Embryonic facial prominence (tissue), 1 donor: ENCODE measurements around the gene SCYGR1.
"Not testable (repeated sequence)": the region's sequence is repeated elsewhere in the genome, so short reads cannot be mapped to it uniquely, and the experiment has no call there.

Experiments used
- DNase-seq: peaks from one replicate; pipeline ENCODE4 v3.0.0-alpha.2; 2016; ENCODE audit errors: extremely low spot score

The SCYGR1 gene

GRCh38 chr2:227402959-227403358 lies 15.2 kb upstream of the SCYGR1 start:
- no peak for DNase-seq

DNA sequence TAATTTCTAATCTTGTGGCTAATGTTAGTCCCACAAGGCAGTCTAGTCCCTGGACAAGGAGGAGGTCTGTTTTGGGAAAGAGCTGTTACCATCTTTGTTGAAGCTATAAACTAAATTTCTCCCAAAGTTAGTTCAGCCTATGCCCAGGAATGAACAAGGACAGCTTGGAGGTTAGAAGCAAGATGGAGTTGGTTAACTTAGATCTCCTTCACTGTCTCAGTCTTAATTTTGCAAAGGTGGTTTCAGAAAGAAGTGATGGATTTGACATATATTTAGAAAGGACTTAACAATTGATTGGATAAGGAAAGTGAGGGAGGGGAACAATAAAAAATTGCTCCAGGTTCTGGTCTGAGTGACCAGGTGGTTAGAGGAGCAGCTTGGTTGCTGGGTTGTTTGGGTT lies 14.6 kb upstream of the SCYGR1 start:
- no peak for DNase-seq

DNA sequence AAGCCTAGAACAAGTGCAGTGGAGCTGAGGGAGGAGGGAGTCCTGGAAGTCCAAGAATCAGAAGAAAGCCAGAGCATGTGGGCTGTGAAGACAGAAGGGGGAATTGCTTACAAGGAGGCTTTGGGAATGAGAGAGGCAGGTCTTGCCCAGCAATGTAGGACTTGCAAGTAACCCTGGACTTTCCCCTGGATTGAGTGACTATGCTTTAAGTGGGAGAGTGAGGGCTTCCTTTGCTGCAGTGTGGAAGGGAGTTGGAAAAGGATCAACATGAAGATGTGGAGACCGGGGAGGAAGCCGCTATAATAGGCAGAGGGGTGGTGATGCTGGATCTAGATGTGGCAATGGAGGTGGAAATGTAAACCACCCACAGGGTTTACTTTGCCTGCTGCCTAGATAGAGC lies 13.8 kb upstream of the SCYGR1 start:
- no peak for DNase-seq

DNA sequence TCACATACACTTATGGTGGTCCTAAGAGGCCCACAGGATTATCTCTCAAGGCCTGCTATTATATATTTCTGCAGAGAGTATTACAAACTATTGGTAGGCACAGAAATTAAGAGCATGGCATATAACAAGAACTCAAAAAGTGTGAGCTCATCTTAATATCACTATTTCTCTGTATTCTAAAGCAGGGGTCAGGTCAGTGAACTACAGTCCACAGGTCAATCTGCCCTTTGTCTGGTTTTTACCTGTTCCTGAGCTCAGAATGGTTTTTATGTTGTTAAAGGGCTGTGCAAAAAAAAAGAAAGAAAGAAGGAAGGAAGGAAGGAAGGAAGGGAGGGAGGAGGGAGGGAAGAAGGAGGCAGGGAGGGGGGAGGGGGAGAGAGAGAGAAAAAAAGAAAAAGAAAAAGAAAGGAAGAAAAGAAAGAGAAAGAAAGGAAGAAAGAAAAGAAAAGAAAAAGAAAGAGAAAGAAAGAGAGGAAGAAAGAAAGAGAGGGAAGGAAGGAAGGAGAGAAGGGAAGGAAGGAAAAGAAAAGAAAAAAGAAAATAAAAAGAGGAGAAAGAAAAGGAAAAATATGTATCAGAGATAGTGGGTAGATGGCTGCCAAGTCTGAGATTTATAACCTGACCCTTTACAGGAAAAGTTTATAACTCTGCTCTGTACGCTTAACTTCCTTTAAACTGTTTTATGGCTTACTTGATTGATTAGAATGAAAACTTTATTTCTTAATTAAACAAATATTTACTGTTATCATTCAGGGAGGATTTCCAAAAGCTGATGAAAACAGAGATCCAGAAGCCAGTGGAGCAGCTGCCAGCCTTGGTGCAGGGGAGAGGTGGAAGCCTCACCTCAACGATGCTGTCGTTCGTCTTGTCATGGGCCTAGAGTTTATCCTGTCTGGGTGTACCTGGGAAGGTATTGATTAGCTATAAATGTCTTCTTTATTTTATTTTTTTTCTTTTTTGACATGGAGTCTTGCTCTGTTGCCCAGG lies 11.2 kb upstream of the SCYGR1 start:
- no peak for DNase-seq

- no peak for DNase-seq
These were observed 9.8 kb upstream of the SCYGR1 start for GRCh38 chr2:227397562-227397961.

DNA sequence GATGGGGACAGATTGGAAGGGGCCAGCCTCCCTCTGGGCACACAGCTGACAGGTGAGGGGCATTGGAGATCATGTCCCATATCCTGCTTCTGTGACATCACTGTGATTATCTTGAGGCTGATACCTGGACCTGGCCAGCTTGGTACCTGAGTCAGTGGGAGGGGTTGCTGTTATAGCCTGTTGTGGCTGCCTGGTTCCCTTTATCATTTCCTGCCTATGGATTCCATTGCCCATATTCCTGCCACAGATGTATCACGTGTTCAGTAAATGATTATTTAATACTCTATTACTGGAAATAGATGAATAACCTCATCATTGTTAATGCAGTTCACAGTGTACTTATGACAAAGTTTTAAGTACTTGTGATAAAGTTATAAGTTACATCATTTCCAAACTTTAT lies 7.8 kb upstream of the SCYGR1 start:
- DNase-seq = no peak

DNA sequence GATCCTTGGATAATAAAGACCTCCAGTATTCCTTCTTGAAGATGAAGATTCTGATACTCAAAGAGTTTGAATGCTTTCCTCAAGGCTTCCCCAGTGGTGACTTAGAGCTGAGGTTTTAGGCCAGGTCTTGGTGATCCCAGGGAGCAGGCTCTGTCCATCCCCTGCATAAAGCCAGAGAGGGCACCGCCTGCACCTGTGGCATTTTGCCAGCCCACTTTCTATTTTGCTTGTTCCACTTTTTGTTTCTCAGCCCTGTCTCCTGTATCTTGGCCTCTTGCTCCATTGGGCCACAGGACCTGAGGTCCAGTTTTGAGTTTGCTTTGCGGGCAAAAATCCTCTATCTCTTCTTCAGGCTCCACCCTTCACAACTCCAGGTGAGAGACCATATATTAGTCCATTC lies 6.7 kb upstream of the SCYGR1 start:
- no peak for DNase-seq

DNA sequence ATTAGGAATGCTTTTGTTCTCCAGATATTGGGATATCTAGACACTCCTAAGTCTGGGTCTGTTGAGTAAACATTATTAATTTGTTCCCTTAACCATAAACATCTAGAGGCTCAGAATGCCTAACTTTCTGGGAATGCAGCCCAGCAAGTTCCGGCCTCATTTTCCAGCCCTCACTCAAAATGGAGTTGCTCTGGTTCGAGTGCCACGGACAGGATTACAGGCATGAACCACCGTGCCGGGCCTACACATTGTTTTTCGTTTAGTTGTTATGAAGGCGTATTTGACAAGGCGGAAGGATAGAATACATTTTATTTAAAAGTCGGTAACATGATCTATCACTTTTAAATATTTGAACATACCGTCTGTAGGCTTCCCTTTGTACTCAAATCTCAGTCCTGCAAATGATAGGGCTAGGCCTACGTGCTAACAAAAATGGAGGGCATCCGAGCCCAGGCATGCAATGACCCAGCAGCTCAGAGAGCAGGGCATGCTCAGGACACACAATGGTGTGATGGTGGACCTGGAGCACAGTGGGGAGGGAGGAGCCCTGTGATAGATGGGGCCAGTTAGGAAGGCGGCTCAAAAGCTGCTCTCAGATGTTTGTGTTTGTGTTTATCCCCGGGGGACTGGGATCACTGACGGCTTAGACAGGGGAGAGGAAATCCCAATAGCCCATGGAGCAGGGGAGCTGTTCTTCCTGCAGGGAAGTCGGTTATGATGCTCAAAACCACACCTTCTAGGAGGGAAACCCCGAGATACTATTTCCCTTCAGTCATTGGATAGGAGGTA lies 2.9 kb upstream of the SCYGR1 start:
- no peak for DNase-seq

DNA sequence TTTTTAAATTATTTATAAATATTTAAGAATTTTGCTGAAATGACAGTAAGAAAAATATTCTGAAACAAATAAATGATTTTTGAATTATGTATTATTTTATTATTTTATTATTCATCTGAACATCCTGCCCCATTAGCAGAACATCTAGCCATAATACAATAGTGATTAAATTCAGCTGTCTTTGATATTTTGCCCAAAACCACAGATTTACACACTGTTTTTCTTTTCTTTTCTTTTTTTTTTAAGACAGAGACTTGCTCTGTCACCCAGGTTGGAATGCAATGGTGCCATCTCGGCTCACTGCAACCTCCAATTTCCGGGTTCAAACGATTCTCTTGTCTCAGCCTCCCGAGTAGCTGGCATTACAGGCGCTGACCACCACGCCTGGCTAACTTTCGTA lies 1.9 kb upstream of the SCYGR1 start:
- DNase-seq = no peak

DNA sequence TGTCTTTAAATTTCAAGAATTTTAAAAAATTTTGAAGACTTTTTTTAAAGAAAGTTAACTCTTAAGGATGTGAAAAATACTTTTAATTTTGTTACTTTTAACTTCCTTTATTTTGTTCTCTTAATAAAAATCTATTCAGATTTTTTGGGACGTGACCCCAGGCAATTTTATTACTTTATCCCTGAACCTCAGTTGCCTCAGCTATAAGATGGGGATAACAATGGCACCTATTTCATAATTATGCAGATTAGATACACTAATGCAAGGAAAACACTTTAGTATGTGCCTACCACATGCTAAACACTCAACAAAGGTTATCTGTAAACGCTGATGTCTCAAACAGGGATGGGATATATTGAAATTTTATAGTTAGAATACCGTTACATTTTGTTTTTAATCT lies 1.5 kb upstream of the SCYGR1 start:
- DNase-seq = no peak

DNA sequence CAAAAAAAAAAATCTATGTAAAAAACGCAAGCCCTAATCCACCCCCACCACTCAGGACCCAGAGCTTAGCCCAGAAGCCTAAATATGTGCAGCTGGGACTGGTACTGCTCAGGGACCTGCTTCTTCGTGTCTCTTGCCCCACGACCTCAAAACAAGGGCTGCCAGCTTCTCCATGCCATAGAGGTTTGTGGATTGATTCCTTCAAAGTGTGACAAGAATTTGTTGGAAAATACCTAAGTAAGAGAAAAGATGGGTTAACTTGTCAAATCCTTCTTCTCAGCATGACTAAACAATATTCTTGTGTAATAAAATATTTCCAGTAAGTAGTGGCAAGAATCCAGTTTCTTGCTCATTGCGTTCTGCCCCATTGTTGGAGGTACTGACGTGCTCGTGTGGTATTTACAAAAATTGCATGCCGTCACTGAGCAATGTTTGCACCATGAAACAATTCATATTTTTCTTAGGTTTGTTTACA lies 825 bp upstream of the SCYGR1 start:
- DNase-seq = no peak

DNA sequence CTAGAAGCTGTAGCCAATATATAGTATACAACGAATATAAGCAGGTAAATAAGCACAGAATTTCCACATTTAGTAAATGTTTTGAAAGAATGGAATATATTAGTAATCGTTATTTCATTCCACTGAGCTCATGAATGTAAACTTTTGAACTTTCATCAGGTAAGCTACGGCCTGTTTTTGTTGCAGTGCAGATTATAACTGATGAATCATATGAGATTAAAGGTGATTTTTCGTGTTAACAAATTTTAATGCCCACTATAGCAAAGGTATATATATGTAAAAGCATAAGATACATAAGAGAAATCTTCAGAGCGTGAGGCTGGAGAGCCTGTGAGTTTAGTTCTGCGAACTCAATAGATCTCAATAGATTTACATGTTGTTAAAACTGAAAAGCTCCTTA lies 1.1 kb downstream of the SCYGR1 start:
- no peak for DNase-seq

DNA sequence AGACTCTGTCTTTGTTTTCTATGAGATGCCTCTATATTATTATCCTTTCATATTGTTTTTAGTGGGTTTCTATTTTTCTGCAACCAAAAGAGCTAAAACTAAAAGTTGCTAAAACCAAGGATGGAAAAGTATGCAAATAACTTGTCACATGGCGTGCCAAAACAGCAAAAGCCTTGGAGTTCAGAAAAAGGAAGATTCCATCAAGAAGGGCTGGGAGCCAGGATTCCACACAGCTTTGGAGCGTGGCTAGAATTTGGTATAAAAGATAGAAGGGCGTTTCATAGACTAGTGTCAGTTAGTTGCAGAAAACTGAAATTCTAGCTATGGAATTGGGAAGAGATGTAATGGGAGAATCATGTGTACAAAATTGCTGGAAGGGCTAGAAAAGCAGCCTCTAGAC lies 4.1 kb downstream of the SCYGR1 start:
- no peak for DNase-seq

GRCh38 chr2:227382241-227382835 lies 5.4 kb downstream of the SCYGR1 start:
- DNase-seq = not testable (repeated sequence)

DNA sequence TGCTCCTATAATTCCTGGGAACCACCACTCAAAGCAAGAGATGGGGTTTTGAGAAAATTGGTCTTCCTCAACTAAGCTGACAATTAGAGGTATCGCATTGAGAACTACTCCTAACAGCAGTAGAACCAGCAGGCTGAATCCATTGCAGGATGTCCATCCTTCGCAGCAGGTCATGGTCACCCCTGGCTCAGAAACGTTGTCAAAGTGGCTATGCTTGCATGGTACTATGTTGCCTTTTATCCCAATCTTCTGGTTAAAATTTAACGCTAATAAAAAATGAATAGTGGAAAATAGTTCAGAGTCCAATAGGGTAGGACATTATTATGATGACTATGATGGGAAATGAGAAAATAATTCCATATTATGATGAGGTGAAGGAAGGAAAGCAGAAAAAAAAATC lies 8.7 kb downstream of the SCYGR1 start, which contains the start of gene TM4SF20:
TSS of gene TM4SF20 (minus strand) at position 212 of the 400 bp plus-strand sequence. CDS start at position 174, 38 bp downstream.
- no peak for DNase-seq

GRCh38 chr2:227378371-227378782 lies 9.4 kb downstream of the SCYGR1 start:
- no peak for DNase-seq

GRCh38 chr2:227377467-227378351 lies 10.0 kb downstream of the SCYGR1 start:
- no peak for DNase-seq

DNA sequence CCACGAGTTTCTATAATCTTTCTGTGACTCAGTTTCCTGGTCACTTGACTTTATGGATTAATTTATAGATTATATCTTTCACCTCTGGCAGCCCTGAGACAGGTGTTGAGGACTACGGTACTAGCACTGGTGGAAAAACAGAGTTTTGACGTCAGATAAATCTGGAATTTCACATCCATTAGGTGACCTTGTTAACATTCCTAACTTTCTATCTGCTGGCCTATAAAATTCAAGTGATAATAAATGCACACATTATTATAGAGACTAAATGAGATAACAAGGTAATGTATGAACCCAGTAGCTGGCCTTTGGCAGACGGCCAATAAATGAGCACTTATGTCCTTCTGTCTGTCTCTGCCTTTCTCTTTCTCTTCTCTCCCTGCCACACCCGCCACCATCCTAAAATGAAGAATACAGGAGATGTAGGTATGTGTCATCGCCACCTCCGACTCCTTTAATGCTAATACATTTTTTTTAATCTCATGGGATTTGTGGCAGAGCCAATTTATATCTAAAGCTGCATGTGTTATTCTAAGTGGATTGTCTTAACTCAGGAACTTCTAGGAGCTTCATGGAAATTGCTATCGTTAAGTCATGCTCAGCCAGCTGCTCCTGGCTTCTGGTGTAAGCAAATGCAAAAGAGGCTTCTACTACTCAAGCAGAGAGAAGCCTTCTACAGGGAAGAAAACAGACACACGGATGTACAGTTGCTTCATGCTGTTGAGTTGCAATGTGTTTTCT lies 10.9 kb downstream of the SCYGR1 start:
- no peak for DNase-seq

DNA sequence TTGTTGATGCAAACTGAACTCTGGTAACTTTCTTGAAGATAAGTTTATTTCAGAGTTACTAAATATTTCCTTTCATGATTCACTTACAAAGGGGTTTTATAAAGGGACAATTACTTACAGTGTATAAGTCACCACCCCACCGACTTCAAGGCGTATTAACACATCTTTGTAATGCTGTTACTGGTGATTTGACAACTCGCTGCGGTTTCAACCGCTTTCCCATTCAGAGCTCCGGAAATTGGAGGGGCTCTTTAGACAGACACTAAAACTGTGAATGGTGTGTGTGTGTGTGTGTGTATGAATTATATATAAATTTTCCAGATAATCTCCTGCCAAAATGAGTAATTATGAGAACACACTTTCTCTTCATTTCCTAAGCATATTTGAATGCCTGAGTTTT lies 13.6 kb downstream of the SCYGR1 start:
- no peak for DNase-seq

DNA sequence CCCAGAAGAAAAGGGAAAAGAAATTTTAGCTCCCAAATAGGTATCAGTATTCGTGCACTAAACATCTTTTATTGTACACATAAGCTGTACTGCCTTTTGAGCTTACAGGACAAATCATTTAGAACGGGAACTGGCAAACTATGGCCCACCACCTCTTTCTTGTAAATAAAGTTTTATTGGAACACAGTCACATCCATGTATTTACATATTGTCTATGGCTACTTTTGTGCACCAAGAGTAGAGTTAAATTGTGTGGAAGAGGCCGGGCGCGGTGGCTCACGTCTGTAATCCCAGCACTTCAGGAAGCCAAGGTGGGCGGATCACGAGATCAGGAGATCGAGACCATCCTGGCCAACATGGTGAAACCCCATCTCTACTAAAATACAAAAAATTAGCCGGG lies 14.4 kb downstream of the SCYGR1 start:
- no peak for DNase-seq
